ENCODE measurements around the gene PRPSAP2. TPM values are rescaled to one million over a fixed set of nuclear protein-coding genes. Genes with fewer than 3 reads are reported as not detected.
A peak's percentile ranks its signal among the peaks of the same experiment; 100 is the strongest.
"Not testable (repeated sequence)": the region's sequence is repeated elsewhere in the genome, so short reads cannot be mapped to it uniquely, and the experiment has no call there.

The PRPSAP2 gene
- polyA plus RNA-seq, 1 experiment: 13.0 TPM

GRCh38 chr17:18858567-18859245 is 775 bp downstream of the PRPSAP2 start:
- ChIA-PET POLR2A (interaction anchor here (0.6 kb wide), 1 partner anchor 24 kb away, joined by 7 read pairs; no protein-coding TSS in a partner anchor), CTCF (interaction anchor here (1.3 kb wide), 1 partner anchor 102 kb away, joined by 6 read pairs; no protein-coding TSS in a partner anchor)
- peak overlapping the region; percentile 72 for H3K4me3 ChIP-seq (ENCODE audit: low read depth, low read length)
- no peaks in the 10 kb centered on the region for H3K36me3 ChIP-seq (ENCODE audit: control insufficient read depth, insufficient read depth, low read length)
- TF ChIP-seq CTCF (IDR thresholded peaks at IDR 0.05; ENCODE audit: insufficient read depth, low read depth, low read length): no peak
- no peak for DNase-seq (ENCODE audit: low read depth)
- H3K27me3 ChIP-seq (ENCODE audit: control insufficient read depth, insufficient read depth, low read length): no peaks in the 10 kb centered on the region

- DNase-seq (ENCODE audit: low read depth): no peak
- CTCF ChIA-PET: interaction anchor here (1.0 to 1.3 kb wide), 2 partner anchors 101 to 102 kb away, joined by 3 to 6 read pairs; no protein-coding TSS in a partner anchor
- Histone ChIP-seq H3K4me3 (ENCODE audit: low read depth, low read length) (peak overlapping the region; percentile 72), H3K36me3 (ENCODE audit: control insufficient read depth, insufficient read depth, low read length) (no peaks in the 10 kb centered on the region), H3K27me3 (ENCODE audit: control insufficient read depth, insufficient read depth, low read length) (no peaks in the 10 kb centered on the region)
- TF ChIP-seq CTCF (IDR thresholded peaks at IDR 0.05; ENCODE audit: insufficient read depth, low read depth, low read length): no peak
- POLR2A ChIA-PET: no interaction called here
Observed at GRCh38 chr17:18859256-18859655, 1.3 kb downstream of the PRPSAP2 start.

GRCh38 chr17:18860161-18860972 is 2.4 kb downstream of the PRPSAP2 start:
- POLR2A ChIA-PET: no interaction called here
- DNase-seq (ENCODE audit: low read depth): no peak
- CTCF ChIA-PET: interaction anchor here (1.0 kb wide), 1 partner anchor 101 kb away, joined by 3 read pairs; no protein-coding TSS in a partner anchor
- Histone ChIP-seq H3K4me3 (ENCODE audit: low read depth, low read length) (no peak overlapping the region), H3K36me3 (ENCODE audit: control insufficient read depth, insufficient read depth, low read length) (no peaks in the 10 kb centered on the region), H3K27me3 (ENCODE audit: control insufficient read depth, insufficient read depth, low read length) (no peaks in the 10 kb centered on the region)
- TF ChIP-seq CTCF (IDR thresholded peaks at IDR 0.05; ENCODE audit: insufficient read depth, low read depth, low read length): no peak

- ChIA-PET CTCF (interaction anchor here (0.6 kb wide), 1 partner anchor 27 kb away, joined by 3 read pairs; no protein-coding TSS in a partner anchor), POLR2A (no interaction called here)
- TF ChIP-seq CTCF (IDR thresholded peaks at IDR 0.05; ENCODE audit: insufficient read depth, low read depth, low read length): no peak
- no peak for DNase-seq (ENCODE audit: low read depth)
- Histone ChIP-seq H3K36me3 (ENCODE audit: control insufficient read depth, insufficient read depth, low read length) (peaks cover 2% of the 10 kb centered on the region), H3K4me3 (ENCODE audit: low read depth, low read length) (no peak overlapping the region), H3K27me3 (ENCODE audit: control insufficient read depth, insufficient read depth, low read length) (no peaks in the 10 kb centered on the region)
Observed at GRCh38 chr17:18862011-18862410, 4.1 kb downstream of the PRPSAP2 start.

GRCh38 chr17:18864996-18865395 is 7.1 kb downstream of the PRPSAP2 start:
- POLR2A ChIA-PET, CTCF ChIA-PET: not testable (repeated sequence)

More at GRCh38 chr17:18864996-18865395, 7.1 kb downstream of the PRPSAP2 start:
- not testable (repeated sequence) for DNase-seq (ENCODE audit: low read depth); H3K27me3 ChIP-seq (ENCODE audit: control insufficient read depth, insufficient read depth, low read length); H3K4me3 ChIP-seq (ENCODE audit: low read depth, low read length); H3K36me3 ChIP-seq (ENCODE audit: control insufficient read depth, insufficient read depth, low read length)
